K562 (cell line): ENCODE measurements around the gene RNF213.

Source experiments
- SMARCB1 ChIP-seq: IDR thresholded peaks from 2 replicates; pipeline ENCODE4 v1.6.1; 2011; ENCODE audit warnings: improper control_type of control experiment, low read depth; ENCODE audit not compliant: insufficient read length
- U2AF1 ChIP-seq: fragments of 200-400 bp; formaldehyde crosslinking; optimal IDR thresholded peaks from 2 replicates; pipeline ENCODE3; 2017; ENCODE audit warnings: mild to moderate bottlenecking, low read depth, low read length, moderate library complexity
- TF ChIP-seq, protein P1 (sequence below), 2 experiments: fragments of 450-650 bp in 1 of 2; sonication (generic) in 1 of 2; formaldehyde crosslinking in 1 of 2; IDR thresholded peaks; 2 replicates each; pipeline versions ENCODE4 v1.7.1 to v1.9.0; 2016 to 2022; ENCODE audit warnings: inconsistent platforms in 1 of 2, mild to moderate bottlenecking in 1 of 2, missing genetic modification reagents in 1 of 2
- TF ChIP-seq, protein P2 (sequence below), 3 experiments: IDR thresholded peaks in 2 of 3; conservative IDR thresholded peaks in 1 of 3; 2 replicates each; pipeline ENCODE4 v1.5.1; 2011 to 2012; ENCODE audit warnings: low read length in 3 of 3, mild to moderate bottlenecking in 3 of 3, control low read depth in 2 of 3, improper control_type of control experiment in 1 of 3, inconsistent platforms in 1 of 3, low read depth in 1 of 3, mixed read lengths in 1 of 3, moderate library complexity in 1 of 3; ENCODE audit not compliant: insufficient read depth in 2 of 3
- TF ChIP-seq, protein P3 (sequence below): fragments of 450-650 bp; formaldehyde crosslinking; IDR thresholded peaks from 2 replicates; pipeline ENCODE4 v1.4.0; 2022; ENCODE audit warnings: missing genetic modification characterization

DNA sequence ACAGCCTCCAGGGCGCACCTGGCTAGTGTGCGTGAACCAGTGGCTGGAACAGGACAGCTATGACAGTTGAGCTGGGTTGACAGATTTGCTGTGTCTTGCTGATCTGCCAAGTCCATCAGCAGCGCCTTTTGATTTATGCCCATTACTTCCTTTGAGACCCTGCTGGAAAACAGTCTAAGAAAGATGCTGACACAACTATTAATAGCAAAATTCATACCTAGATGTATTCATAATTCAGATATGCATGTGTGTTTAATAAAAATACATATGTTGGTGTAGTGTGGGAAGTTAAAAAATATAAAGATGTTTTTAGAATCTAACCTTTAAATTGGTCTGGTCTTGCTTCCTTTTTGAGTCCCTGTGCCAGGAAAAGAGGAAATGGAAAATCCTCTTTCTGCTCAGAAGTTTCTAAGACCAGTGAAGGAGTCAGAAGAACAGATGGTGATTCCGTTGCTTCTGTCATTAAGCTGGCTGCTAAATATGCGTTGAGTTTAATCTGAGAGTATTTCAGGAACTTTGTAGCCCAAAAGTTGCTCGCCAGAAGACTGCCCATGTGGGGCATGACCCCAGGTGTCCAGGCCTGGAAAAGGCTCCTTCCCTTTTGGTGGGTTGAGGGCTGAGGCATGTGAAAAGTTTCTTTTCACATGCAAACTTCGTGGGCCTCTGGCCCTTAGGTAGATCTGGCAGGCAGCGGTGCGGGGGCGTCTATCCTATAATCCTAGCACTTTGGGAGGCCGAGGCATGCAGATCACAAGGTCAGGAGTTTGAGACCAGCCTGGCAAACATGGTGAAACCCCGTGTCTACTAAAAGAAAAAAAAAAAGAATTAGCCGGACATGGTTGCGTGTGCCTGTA, 114.3 kb downstream of the RNF213 start:
- TF ChIP-seq, protein P1, sequence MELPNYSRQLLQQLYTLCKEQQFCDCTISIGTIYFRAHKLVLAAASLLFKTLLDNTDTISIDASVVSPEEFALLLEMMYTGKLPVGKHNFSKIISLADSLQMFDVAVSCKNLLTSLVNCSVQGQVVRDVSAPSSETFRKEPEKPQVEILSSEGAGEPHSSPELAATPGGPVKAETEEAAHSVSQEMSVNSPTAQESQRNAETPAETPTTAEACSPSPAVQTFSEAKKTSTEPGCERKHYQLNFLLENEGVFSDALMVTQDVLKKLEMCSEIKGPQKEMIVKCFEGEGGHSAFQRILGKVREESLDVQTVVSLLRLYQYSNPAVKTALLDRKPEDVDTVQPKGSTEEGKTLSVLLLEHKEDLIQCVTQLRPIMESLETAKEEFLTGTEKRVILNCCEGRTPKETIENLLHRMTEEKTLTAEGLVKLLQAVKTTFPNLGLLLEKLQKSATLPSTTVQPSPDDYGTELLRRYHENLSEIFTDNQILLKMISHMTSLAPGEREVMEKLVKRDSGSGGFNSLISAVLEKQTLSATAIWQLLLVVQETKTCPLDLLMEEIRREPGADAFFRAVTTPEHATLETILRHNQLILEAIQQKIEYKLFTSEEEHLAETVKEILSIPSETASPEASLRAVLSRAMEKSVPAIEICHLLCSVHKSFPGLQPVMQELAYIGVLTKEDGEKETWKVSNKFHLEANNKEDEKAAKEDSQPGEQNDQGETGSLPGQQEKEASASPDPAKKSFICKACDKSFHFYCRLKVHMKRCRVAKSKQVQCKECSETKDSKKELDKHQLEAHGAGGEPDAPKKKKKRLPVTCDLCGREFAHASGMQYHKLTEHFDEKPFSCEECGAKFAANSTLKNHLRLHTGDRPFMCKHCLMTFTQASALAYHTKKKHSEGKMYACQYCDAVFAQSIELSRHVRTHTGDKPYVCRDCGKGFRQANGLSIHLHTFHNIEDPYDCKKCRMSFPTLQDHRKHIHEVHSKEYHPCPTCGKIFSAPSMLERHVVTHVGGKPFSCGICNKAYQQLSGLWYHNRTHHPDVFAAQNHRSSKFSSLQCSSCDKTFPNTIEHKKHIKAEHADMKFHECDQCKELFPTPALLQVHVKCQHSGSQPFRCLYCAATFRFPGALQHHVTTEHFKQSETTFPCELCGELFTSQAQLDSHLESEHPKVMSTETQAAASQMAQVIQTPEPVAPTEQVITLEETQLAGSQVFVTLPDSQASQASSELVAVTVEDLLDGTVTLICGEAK (IDR thresholded peaks at IDR 0.05): no peak
- TF ChIP-seq, protein P1 (CRISPR knock-in tag; IDR thresholded peaks at IDR 0.05): no peak
- no peak for TF ChIP-seq SMARCB1
- TF ChIP-seq, protein P2, sequence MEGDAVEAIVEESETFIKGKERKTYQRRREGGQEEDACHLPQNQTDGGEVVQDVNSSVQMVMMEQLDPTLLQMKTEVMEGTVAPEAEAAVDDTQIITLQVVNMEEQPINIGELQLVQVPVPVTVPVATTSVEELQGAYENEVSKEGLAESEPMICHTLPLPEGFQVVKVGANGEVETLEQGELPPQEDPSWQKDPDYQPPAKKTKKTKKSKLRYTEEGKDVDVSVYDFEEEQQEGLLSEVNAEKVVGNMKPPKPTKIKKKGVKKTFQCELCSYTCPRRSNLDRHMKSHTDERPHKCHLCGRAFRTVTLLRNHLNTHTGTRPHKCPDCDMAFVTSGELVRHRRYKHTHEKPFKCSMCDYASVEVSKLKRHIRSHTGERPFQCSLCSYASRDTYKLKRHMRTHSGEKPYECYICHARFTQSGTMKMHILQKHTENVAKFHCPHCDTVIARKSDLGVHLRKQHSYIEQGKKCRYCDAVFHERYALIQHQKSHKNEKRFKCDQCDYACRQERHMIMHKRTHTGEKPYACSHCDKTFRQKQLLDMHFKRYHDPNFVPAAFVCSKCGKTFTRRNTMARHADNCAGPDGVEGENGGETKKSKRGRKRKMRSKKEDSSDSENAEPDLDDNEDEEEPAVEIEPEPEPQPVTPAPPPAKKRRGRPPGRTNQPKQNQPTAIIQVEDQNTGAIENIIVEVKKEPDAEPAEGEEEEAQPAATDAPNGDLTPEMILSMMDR (IDR thresholded peaks at IDR 0.05 in 2 of 3, conservative IDR thresholded peaks at IDR 0.05 in 1 of 3; ENCODE audit: insufficient read depth in 2 of 3, low read depth in 1 of 3, low read length in 3 of 3): no peak
- TF ChIP-seq U2AF1: no peak
- TF ChIP-seq, protein P3, sequence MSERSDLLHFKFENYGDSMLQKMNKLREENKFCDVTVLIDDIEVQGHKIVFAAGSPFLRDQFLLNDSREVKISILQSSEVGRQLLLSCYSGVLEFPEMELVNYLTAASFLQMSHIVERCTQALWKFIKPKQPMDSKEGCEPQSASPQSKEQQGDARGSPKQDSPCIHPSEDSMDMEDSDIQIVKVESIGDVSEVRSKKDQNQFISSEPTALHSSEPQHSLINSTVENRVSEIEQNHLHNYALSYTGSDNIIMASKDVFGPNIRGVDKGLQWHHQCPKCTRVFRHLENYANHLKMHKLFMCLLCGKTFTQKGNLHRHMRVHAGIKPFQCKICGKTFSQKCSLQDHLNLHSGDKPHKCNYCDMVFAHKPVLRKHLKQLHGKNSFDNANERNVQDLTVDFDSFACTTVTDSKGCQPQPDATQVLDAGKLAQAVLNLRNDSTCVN: no peak
